Activated naive CD4-positive, alpha-beta T cell treated with anti-CD3 and anti-CD28 coated beads, Interleukin-2, amount 50 U/mL, for 24 hours (primary cell): ENCODE measurements around the gene SLC6A7.

Source experiments
- H3K27ac Mint-ChIP-seq: one replicate; pipeline ENCODE4 v1.8.0; 2021; ENCODE audit warnings: mild to moderate bottlenecking, mixed read lengths
- H3K27me3 Mint-ChIP-seq: one replicate; pipeline ENCODE4 v1.8.0; 2021; ENCODE audit warnings: mixed read lengths
- H3K36me3 Mint-ChIP-seq: one replicate; pipeline ENCODE4 v1.8.0; 2021; ENCODE audit warnings: mixed read lengths
- H3K4me1 Mint-ChIP-seq: one replicate; pipeline ENCODE4 v1.8.0; 2021; ENCODE audit warnings: mixed read lengths
- H3K4me3 Mint-ChIP-seq: one replicate; pipeline ENCODE4 v1.8.0; 2021; ENCODE audit warnings: mild to moderate bottlenecking, mixed read lengths
- H3K9me3 Mint-ChIP-seq: one replicate; pipeline ENCODE4 v1.8.0; 2021; ENCODE audit warnings: mixed read lengths

Gene SLC6A7

DNA sequence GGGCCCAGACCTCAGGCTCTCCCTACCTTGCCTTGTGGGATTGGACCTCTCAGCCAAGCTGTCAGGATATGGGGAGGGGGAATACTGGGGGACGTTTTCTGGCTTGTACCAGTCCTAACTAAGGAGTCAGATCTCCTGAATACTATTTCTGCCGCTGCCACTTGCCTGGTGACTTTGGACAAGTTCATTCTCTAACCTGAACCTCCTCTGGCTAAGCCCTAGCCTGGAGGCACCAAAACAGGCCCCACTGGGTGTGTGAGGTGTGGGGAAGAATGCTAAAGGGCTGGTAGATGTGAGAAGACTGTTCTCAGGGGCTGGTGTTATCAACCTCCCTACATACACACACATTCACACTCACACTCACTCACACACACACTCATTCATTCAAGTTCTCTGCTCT, 1.1 kb downstream of the SLC6A7 start:
- no peaks in the 10 kb centered on the region for H3K36me3 Mint-ChIP-seq
- peaks cover 15% of the 10 kb centered on the region for H3K27me3 Mint-ChIP-seq
- no peaks in the 10 kb centered on the region for H3K9me3 Mint-ChIP-seq
- H3K4me1 Mint-ChIP-seq = no peaks in the 10 kb centered on the region
- H3K4me3 Mint-ChIP-seq = no peak overlapping the region
- H3K27ac Mint-ChIP-seq = no peak overlapping the region

DNA sequence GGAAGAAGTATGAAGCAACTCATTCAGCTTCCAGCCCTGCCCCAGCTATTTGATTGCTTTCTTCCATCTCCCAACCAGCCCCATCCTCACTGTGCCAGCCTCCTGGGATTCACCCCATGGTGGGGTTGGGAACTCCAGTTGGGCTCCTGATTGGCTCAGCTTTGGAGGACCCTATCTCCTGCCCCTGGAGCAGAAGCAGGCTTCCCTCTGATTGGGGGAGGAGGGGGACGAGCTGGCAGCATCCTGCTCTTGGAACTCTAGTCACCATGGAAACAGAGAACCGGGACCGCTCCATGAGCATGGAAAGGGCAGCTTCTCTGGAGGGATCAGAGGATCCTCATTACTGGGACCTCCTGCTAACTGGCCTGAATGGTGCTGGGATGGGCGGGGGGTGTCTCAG, 2.6 kb downstream of the SLC6A7 start:
- peaks cover 15% of the 10 kb centered on the region for H3K27me3 Mint-ChIP-seq
- H3K36me3 Mint-ChIP-seq = no peaks in the 10 kb centered on the region
- H3K9me3 Mint-ChIP-seq = no peaks in the 10 kb centered on the region
- no peaks in the 10 kb centered on the region for H3K4me1 Mint-ChIP-seq
- H3K27ac Mint-ChIP-seq = no peak overlapping the region
- no peak overlapping the region for H3K4me3 Mint-ChIP-seq

DNA sequence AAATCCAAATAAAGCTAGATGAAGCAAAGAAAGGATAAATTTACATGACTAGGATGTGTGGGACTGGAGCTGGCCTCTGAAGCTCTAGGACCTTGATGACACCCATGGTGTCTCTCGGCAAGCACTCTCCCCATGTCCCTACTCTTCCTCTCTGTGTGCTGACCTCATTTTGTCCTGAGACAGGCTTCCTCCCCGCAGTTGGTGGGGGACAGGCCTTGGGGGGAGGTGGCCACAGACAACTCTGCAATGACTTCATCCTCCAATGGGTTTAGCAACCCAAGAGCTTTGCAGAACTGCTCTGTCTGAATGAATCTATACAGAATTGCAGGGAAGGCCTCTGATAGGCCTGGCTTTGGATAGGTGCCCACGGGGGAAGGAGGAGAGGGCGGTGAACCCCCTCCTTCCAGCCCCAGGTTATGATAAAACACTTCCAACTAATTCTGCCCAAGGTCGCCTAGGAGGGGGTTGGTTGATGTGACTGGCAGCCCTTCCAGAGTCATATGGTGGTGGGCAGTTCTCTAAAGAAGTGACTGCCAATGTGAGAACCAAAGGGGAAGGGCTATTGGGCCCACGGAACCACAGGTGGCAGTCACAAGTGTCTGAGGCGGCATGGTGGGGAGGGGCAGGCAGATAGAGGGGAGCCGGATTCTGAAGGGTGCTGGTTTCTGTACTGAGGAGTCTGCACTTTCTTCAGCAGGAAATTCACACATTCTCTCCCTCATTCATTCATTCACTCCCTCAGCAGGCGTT, 6.0 kb downstream of the SLC6A7 start:
- H3K27ac Mint-ChIP-seq = no peak overlapping the region
- no peaks in the 10 kb centered on the region for H3K4me1 Mint-ChIP-seq
- H3K27me3 Mint-ChIP-seq = peaks cover 7% of the 10 kb centered on the region
- no peaks in the 10 kb centered on the region for H3K9me3 Mint-ChIP-seq
- H3K36me3 Mint-ChIP-seq = no peaks in the 10 kb centered on the region
- no peak overlapping the region for H3K4me3 Mint-ChIP-seq

DNA sequence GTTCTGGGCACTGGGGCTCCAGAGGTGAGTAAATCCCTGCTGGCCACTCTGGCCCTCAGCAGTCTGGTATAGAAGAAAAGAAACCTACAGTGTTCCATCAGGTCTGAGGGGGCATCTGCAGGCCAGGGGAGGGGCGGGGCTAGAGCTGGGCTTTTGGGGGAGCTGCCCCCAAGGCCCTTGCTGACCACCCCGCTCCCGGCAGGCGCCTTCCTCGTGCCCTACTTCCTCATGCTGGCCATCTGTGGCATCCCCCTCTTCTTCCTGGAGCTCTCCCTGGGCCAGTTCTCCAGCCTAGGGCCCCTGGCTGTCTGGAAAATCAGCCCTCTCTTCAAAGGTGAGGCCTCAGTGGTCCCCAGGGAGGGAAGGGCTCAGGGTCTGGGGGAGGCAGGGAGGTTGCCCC, 6.7 kb downstream of the SLC6A7 start:
- Mint-ChIP-seq H3K4me3 (no peak overlapping the region), H3K4me1 (no peaks in the 10 kb centered on the region), H3K27me3 (peaks cover 6% of the 10 kb centered on the region), H3K27ac (no peak overlapping the region), H3K9me3 (no peaks in the 10 kb centered on the region), H3K36me3 (no peaks in the 10 kb centered on the region)

DNA sequence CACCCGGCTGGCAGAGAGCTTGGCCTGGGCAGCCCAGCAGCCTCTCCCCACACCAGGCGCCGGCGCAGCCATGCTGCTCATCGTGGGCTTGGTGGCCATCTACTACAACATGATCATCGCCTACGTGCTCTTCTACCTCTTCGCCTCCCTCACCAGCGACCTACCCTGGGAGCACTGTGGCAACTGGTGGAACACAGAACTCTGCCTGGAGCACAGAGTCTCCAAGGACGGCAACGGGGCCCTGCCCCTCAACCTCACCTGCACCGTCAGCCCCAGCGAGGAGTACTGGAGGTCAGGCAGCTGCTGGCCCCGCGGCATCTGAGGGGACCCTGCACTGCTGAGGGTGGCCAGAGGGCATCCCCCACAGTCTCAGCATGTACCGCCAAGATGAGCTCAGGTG, 7.1 kb downstream of the SLC6A7 start:
- H3K4me1 Mint-ChIP-seq = no peaks in the 10 kb centered on the region
- peaks cover 3% of the 10 kb centered on the region for H3K27me3 Mint-ChIP-seq
- no peaks in the 10 kb centered on the region for H3K9me3 Mint-ChIP-seq
- no peak overlapping the region for H3K27ac Mint-ChIP-seq
- H3K36me3 Mint-ChIP-seq = no peaks in the 10 kb centered on the region
- no peak overlapping the region for H3K4me3 Mint-ChIP-seq

DNA sequence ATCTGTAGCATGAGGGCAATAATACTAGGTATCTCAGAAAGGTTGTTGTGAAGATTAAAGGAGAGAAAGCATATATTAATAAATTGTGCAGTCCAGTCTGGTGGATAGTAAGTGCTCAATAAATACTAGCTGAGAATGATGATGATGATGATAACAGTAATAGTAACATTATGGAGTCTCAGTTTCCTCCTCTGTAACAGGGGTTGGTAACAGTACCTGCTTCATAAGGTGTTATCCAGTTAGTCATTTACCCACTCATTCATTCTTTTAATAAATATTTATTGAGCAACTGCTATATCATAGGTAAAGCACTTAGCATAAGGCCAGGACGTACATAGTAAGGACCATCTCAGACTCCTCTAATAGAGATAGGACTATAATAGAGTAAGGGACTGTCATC, 7.6 kb downstream of the SLC6A7 start:
- Mint-ChIP-seq H3K27me3 (peaks cover 3% of the 10 kb centered on the region), H3K27ac (no peak overlapping the region), H3K4me1 (no peaks in the 10 kb centered on the region), H3K9me3 (no peaks in the 10 kb centered on the region), H3K4me3 (no peak overlapping the region), H3K36me3 (no peaks in the 10 kb centered on the region)

DNA sequence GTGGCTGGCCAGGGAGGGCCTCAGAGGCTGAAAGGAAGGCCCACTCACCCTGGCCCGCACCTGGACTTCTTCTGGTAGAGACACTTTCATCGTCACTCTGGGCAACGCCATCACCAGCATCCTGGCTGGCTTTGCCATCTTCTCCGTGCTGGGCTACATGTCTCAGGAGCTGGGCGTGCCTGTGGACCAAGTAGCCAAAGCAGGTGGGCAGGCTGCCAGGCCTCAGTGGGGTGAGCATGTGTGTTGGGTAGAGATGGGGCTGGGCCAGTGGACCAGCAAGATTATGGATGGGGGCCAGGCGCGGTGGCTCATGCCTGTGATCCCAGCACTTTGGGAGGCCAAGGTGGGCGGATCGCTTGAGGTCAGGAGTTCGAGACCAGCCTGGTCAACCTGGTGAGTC, 12.6 kb downstream of the SLC6A7 start:
- H3K27me3 Mint-ChIP-seq = peaks cover 5% of the 10 kb centered on the region
- no peaks in the 10 kb centered on the region for H3K9me3 Mint-ChIP-seq
- H3K36me3 Mint-ChIP-seq = no peaks in the 10 kb centered on the region
- no peaks in the 10 kb centered on the region for H3K4me1 Mint-ChIP-seq
- no peak overlapping the region for H3K4me3 Mint-ChIP-seq
- no peak overlapping the region for H3K27ac Mint-ChIP-seq

DNA sequence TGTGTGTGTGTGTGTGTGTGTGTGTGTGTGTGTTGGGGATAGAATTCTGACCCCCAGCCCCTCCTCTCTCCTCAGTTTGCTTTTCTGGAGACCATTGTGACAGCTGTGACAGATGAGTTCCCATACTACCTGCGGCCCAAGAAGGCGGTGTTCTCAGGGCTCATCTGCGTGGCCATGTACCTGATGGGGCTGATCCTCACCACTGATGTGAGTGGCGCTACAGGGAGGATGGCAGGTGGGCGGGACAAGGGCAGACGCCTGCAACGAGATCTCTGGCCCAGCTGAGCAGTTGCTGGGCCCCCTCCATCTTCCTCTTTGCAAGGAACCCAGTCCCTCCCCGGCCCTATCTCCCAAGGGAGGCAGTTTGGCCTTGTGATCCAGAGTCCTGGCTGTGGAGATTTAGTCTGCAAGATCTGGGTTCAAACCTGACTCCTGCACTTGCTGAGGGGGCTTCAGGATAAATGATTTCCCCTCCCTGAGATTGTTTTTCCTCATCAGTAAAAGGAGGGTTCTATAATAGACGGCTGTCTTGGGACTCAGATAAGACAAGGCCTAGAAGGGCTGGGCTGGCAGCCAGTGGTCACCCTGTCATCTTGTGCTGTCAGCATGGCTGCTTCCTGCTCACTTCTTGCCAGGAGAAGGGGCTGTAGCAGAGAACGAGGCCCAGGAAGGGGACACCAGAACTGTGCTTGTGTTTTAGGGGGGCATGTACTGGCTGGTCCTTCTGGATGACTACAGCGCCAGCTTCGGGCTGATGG, 14.1 kb downstream of the SLC6A7 start:
- Mint-ChIP-seq H3K27ac (no peak overlapping the region), H3K9me3 (no peaks in the 10 kb centered on the region), H3K4me1 (peaks cover 13% of the 10 kb centered on the region), H3K4me3 (no peak overlapping the region), H3K27me3 (peaks cover 11% of the 10 kb centered on the region), H3K36me3 (no peaks in the 10 kb centered on the region)

DNA sequence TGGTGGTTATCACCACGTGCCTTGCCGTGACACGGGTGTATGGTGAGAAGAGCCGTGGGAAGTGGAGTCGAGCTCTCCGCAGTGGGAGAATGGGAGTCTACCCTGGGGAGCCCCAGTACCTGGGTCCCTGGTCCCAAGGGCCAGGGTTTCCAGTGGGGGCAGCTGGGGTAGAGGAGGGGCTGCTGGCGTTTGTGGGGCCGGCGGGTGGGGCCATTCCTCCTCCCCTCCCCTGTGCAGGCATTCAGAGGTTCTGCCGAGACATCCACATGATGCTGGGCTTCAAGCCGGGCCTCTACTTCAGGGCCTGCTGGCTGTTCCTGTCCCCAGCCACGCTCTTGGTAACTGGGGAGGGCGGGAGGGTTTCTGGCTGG, 14.7 kb downstream of the SLC6A7 start:
- Mint-ChIP-seq H3K36me3 (no peaks in the 10 kb centered on the region), H3K4me1 (peaks cover 18% of the 10 kb centered on the region), H3K27me3 (peaks cover 11% of the 10 kb centered on the region), H3K27ac (no peak overlapping the region), H3K9me3 (no peaks in the 10 kb centered on the region), H3K4me3 (no peak overlapping the region)

DNA sequence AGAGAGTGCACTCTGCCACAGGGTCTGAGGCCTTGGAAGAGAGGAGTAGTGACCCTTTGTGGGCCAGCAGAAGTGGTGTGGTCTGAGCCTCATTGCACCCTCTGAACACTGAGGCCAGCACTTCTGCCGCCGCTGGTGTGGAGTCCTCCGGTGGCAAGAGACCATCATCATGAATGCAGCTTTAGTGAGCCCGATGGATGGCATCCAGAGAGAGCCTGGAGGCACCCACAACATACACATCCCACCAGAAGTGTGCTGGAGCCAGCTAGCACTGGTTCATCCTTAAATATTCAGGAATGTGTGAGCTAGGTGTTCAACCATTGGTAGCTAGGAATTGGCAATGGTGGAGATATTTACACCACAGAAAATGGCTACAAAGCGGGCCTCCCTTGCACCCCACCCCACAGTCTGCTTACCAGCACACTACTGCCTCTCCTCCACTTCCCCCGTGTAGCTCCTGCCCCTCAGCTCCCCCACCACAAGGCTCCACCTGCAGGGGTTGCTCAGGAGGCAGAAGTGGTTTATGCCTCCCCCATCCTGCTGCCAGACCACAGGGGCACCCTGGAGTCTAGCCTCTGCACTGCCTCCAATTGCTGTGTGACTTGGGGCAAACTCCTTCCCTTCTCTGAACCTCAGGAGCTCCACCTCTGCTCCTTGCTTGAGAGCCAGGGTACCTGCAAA, 16.4 kb downstream of the SLC6A7 start:
- H3K27ac Mint-ChIP-seq = no peak overlapping the region
- peaks cover 18% of the 10 kb centered on the region for H3K4me1 Mint-ChIP-seq

DNA sequence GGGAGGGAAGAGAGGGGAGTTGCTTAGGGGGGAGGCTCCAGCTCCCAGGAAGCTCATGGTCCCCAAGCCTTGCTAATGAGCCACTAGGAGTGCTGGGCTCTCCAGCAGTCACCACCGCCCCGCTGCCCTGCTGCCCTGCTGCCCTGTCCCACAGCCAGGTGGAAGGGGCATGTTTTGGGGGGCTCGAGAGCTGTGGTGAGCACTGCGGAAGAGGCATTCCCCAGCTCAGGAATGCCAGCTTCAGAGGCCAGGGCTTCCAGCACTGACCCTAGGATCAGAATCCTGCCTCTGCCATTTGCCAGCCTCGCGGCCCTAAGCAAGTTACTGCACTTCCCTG, 16.9 kb downstream of the SLC6A7 start:
- Mint-ChIP-seq H3K4me3 (no peak overlapping the region), H3K27ac (no peak overlapping the region), H3K4me1 (peaks cover 18% of the 10 kb centered on the region), H3K27me3 (peaks cover 8% of the 10 kb centered on the region), H3K9me3 (no peaks in the 10 kb centered on the region), H3K36me3 (no peaks in the 10 kb centered on the region)

More for the DNA sequence above, 16.4 kb downstream of the SLC6A7 start:
- Mint-ChIP-seq H3K9me3 (no peaks in the 10 kb centered on the region), H3K4me3 (no peak overlapping the region), H3K36me3 (no peaks in the 10 kb centered on the region), H3K27me3 (peaks cover 8% of the 10 kb centered on the region)

DNA sequence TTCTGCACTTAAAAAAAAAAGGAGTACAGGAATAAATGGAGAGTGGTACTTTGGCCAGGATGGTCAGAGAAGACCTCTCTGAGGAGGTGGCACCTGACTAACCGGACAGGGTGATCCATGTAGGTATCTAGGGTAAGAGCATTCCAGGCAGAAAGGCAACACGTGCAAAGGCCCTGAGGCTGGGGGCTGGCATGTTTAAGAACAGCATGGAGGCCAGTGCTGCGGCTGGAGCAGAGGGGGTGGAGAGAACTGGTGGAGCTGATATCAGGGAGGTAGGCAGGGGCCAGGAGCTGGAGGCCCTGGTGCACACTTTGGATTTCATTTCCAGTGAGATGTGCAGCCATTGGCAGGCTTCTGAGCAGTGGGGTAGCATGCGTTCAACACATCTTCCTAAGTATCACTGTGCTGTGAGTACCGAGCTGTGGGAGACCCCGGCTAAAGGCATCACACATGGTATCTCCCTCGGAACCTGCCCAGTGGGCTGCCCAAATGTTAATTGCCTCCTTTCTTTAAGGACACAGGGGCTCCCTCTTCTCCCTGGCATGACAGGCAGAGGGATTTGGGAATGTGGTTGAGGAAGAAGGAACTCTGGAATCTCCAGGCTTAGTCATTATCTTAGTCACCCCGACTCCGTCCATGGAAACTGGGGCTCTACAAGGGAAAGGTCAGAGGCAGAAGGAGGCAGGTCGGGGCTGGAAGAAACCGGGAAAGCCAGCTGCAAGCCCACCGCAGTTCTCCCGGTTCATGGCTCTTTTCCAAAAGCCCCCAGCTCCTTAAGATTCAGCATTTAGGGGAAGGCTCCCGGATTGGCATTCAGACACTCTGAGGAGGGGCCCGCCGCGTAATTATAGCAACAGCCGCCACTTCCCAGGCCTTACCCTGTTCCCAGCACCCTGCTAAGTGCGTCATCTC, 18.6 kb downstream of the SLC6A7 start:
- H3K9me3 Mint-ChIP-seq = no peaks in the 10 kb centered on the region
- H3K27me3 Mint-ChIP-seq = peaks cover 8% of the 10 kb centered on the region
- H3K4me3 Mint-ChIP-seq = peak overlapping the region; percentile 42
- peaks cover 18% of the 10 kb centered on the region for H3K4me1 Mint-ChIP-seq
- no peak overlapping the region for H3K27ac Mint-ChIP-seq
- no peaks in the 10 kb centered on the region for H3K36me3 Mint-ChIP-seq

DNA sequence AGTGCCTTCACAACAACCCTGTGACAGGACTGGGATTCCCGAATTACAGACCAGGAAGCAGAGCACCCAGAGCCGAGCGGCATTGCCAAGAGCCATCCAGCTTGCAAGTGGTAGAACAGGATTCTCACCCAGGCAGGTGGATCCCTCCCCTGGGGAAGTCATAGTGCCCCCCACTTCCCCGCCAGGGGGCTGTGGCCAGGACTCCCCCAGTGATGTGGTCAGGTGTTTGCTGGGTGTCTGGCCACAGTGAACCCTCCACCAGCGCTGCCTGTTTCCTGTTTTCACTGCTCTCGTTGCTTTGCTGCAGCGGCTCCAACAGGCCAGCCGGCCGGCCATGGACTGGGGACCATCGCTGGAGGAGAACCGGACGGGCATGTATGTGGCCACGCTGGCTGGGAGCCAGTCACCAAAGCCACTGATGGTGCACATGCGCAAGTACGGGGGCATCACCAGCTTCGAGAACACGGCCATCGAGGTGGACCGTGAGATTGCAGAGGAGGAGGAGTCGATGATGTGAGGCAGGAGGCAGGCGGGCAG, 19.3 kb downstream of the SLC6A7 start:
- peak overlapping the region; percentile 42 for H3K4me3 Mint-ChIP-seq
- H3K27me3 Mint-ChIP-seq = peaks cover 8% of the 10 kb centered on the region
- H3K4me1 Mint-ChIP-seq = peaks cover 18% of the 10 kb centered on the region
- H3K9me3 Mint-ChIP-seq = no peaks in the 10 kb centered on the region
- no peak overlapping the region for H3K27ac Mint-ChIP-seq
- no peaks in the 10 kb centered on the region for H3K36me3 Mint-ChIP-seq

DNA sequence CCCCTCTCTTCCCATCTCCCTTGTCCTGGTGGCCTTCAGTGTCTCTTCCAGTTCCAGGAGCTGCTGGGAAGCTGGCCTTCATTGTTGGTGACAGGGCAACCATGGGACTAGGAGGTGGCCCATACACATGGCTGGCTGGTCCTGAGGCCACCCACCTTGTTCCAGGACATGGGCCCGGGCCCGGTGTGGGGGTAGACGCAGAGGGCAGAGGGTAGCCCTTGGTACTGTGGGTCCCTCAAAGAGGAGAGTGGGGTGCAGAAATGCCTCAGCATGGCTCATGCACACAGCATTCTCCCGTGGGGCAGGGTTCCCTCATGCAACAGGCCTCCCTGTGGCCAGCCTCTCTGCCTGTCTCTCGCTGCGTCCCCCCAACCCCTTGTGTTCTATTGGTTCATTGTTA, 20.8 kb downstream of the SLC6A7 start:
- no peak overlapping the region for H3K4me3 Mint-ChIP-seq
- no peaks in the 10 kb centered on the region for H3K36me3 Mint-ChIP-seq
- H3K4me1 Mint-ChIP-seq = peaks cover 18% of the 10 kb centered on the region
- no peak overlapping the region for H3K27ac Mint-ChIP-seq
- no peaks in the 10 kb centered on the region for H3K9me3 Mint-ChIP-seq
- H3K27me3 Mint-ChIP-seq = peaks cover 8% of the 10 kb centered on the region
